Measurements from ENCODE around the gene ANKS3.

Gene ANKS3

GRCh38 chr16:4754865-4755264 is 20.8 kb upstream of the ANKS3 start:
- TF ChIP-seq, protein P1, sequence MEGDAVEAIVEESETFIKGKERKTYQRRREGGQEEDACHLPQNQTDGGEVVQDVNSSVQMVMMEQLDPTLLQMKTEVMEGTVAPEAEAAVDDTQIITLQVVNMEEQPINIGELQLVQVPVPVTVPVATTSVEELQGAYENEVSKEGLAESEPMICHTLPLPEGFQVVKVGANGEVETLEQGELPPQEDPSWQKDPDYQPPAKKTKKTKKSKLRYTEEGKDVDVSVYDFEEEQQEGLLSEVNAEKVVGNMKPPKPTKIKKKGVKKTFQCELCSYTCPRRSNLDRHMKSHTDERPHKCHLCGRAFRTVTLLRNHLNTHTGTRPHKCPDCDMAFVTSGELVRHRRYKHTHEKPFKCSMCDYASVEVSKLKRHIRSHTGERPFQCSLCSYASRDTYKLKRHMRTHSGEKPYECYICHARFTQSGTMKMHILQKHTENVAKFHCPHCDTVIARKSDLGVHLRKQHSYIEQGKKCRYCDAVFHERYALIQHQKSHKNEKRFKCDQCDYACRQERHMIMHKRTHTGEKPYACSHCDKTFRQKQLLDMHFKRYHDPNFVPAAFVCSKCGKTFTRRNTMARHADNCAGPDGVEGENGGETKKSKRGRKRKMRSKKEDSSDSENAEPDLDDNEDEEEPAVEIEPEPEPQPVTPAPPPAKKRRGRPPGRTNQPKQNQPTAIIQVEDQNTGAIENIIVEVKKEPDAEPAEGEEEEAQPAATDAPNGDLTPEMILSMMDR (conservative IDR thresholded peaks at IDR 0.05; ENCODE audit: control insufficient read depth, insufficient read depth, low read depth, low read length), result no peak
- H3K4me3 ChIP-seq (ENCODE audit: control insufficient read depth, low read depth, low read length), result no peak overlapping the region
- DNase-seq (ENCODE audit: low read depth), result no peak

DNA sequence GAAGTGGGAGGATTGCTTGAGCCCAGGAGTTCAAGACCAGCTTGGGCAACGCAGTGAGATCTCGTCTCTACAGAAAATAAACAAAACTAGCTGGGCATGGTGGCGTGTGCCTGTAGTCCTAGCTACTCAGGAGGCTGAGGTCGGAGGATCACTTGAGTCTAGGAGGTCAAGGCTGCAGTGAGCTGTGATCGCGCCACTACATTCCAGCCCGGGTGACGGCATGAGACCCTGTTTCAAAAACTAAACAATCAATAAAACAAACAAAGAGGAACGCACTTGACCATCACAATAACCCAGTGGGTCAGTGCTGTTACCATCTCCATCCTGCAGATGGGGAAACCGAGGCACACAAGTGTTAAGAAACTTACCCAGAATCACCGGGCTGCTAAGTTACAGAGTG is 19.2 kb upstream of the ANKS3 start:
- no peak for DNase-seq (ENCODE audit: low read depth)
- TF ChIP-seq, protein P1 (conservative IDR thresholded peaks at IDR 0.05; ENCODE audit: control insufficient read depth, insufficient read depth, low read depth, low read length), result no peak
- no peak overlapping the region for H3K4me3 ChIP-seq (ENCODE audit: control insufficient read depth, low read depth, low read length)

DNA sequence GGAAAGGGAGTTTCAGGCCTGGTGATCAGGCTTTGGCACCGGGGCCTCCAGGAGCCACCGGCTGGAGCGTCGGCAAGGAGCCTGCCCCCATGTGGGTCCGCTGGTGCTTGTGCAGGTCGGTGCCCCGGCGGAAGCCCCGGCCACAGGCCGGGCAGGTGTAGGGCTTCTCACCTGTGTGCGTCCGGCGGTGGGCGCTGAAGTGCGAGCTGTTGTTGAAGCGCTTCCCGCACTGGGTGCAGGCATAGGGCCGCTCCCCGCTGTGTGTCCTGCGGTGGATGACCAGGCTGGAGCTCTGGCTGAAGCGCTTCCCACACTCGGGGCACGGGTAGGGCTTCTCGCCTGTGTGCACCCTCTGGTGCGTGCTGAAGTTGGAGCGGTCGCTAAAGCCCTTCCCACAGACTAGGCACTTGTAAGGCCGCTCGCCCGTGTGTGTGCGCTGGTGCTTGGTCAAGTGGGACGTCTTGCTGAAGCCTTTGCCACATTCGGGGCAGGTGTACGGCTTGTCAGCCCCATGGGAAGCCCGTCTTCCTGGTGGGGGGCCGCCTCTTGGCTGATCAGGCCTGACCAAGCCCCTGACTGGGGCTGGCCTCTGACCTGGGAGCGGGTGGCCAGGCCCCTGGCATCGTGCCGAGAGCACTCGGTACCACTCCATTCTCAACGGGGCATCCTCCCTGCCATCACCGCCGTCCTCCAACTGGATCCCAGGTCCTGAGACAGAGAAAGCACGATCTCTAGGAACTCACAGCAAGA is 18.5 kb upstream of the ANKS3 start:
- TF ChIP-seq, protein P1 (conservative IDR thresholded peaks at IDR 0.05; ENCODE audit: control insufficient read depth, insufficient read depth, low read depth, low read length), result no peak
- H3K4me3 ChIP-seq (ENCODE audit: control insufficient read depth, low read depth, low read length), result no peak overlapping the region
- DNase-seq (ENCODE audit: low read depth), result no peak

DNA sequence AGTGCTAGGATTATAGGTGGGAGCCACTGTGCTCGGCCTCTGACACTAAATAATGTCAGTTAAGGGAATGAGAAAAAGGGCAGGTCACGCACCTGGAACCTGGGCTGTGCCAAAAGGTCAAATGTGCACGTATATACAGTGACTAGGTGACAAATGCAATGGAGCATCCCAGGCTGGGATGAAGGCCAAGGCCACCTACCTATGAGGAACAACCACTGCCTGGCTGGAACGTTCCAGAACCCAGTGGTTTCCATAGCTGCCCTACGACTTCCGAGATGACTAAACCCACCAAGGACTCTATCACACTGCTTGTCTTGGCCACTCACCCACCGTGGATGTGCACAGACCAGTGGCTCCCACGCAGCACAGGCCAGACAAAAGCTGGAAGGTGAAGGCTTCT is 16.8 kb upstream of the ANKS3 start:
- H3K4me3 ChIP-seq (ENCODE audit: control insufficient read depth, low read depth, low read length), result no peak overlapping the region
- TF ChIP-seq, protein P1 (conservative IDR thresholded peaks at IDR 0.05; ENCODE audit: control insufficient read depth, insufficient read depth, low read depth, low read length), result no peak
- no peak for DNase-seq (ENCODE audit: low read depth)

DNA sequence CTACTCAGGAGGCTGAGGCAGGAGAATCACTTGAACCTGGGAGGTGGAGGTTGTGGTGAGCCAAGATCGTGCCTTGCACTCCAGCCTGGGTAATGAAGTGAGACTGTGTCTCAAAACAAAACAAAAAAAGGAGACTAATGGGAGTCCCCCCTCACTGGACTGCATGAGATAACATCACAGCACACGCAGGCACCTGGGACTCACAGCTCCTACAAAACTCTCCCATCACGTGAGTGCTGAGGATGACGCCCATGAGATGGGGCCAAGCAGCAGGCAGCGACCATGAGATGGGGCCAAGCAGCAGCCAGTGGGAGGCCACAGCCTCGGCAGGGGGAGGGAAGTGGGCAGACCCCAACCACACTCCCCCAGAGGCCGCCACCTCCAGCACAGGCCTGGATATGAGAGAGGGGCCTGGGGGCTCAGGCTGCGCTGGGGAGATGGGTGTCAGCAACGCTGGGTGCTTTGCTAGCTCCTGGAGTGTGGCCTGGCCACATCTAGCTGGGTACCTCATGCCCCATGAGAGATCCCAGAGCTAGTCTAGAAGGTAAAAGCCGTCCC is 15.7 kb upstream of the ANKS3 start:
- H3K4me3 ChIP-seq (ENCODE audit: control insufficient read depth, low read depth, low read length), result no peak overlapping the region
- TF ChIP-seq, protein P1 (conservative IDR thresholded peaks at IDR 0.05; ENCODE audit: control insufficient read depth, insufficient read depth, low read depth, low read length), result no peak
- no peak for DNase-seq (ENCODE audit: low read depth)

DNA sequence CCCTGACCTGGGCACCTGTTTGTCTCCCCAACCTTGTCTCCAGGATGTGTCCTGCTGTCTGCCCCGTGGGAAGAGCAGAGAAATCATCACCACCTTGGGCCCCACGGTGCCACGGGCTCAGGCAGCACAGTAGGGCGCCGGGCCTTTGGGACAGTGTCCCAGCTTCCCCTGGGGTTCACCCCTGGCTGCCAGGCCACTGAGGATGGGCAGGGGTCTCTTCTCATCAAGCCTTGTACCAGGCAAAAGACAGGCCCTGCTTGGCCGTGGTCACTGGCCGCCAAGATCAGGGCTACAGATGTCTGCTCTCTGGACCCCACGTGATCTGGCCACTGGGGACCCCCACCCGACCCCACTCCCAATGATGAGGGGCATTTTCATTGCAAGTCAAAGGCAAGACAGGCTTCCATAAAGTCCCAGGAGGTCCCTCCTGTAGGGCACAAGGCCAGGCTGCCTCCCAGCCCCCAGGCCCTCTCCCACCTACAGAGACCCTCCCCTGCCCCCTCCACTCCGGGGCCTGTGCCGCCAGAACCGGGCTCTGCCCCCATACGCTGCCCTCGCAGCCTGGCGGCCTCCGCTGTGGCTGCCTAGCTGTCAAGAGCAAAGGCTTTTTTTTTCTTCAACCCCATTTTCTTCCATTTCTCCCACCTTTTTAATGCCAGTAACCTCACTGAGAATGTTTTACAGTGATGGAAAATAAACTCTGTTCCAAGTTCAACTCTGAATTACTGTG is 14.8 kb upstream of the ANKS3 start:
- TF ChIP-seq, protein P1 (conservative IDR thresholded peaks at IDR 0.05; ENCODE audit: control insufficient read depth, insufficient read depth, low read depth, low read length), result no peak
- no peak for DNase-seq (ENCODE audit: low read depth)

More for the DNA sequence above, 14.8 kb upstream of the ANKS3 start:
- no peak overlapping the region for H3K4me3 ChIP-seq (ENCODE audit: control insufficient read depth, low read depth, low read length)
